ENCODE measurements around the gene SIM1.
A peak's percentile ranks its signal among the peaks of the same experiment; 100 is the strongest.

The SIM1 gene, protein sequence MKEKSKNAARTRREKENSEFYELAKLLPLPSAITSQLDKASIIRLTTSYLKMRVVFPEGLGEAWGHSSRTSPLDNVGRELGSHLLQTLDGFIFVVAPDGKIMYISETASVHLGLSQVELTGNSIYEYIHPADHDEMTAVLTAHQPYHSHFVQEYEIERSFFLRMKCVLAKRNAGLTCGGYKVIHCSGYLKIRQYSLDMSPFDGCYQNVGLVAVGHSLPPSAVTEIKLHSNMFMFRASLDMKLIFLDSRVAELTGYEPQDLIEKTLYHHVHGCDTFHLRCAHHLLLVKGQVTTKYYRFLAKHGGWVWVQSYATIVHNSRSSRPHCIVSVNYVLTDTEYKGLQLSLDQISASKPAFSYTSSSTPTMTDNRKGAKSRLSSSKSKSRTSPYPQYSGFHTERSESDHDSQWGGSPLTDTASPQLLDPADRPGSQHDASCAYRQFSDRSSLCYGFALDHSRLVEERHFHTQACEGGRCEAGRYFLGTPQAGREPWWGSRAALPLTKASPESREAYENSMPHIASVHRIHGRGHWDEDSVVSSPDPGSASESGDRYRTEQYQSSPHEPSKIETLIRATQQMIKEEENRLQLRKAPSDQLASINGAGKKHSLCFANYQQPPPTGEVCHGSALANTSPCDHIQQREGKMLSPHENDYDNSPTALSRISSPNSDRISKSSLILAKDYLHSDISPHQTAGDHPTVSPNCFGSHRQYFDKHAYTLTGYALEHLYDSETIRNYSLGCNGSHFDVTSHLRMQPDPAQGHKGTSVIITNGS

DNA sequence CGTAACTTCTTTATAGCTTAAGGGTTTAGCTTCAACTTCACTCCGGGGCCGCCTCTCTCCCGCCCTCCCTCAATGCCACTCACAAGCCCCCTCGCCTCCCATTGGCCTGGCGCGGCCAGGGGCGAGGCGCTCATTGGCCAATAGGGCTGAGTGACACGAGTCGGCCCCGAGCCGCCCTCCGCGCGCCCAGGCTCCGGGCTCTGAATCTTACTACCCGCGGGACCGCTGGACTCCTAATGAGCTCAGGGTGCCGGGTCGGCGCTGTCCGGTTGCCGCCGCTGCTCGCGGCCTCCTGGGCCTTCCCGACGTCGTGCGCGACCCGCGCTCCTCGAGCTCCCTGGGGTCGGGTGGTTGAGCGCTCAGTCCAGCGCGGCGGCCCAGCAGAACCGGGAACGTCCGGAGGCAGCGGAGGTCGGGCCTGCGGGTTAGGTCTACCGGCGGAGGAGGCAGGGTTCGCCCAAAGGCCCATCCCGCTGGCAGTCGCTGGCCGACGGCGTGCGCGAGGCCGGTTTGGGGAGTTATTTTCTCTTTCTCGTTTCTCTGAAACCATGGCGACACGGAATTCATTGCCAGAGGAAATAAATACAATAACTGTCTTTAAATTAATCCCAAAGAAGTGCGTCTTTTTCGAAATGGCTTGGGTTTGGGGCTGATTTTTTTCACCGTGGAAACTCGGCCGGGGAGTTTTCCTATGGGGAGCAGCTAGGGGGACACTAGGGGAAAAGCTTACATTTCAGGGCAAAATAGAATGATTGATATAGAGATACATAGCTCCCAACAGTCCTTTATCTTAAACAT, at the start of gene SIM1:
Gene SIM1 (minus strand): TSS at position 19 of the 798 bp plus-strand sequence. CDS start 1,453 bp downstream, outside the sequence.
- TF ChIP-seq POLR2A (IDR thresholded peaks at IDR 0.05; ENCODE audit: low read length) = no peak
- TF ChIP-seq GATA1 (IDR thresholded peaks at IDR 0.05; ENCODE audit: low read depth, low read length) = no peak
- DNase-seq = peak; percentile 84 to 86

DNA sequence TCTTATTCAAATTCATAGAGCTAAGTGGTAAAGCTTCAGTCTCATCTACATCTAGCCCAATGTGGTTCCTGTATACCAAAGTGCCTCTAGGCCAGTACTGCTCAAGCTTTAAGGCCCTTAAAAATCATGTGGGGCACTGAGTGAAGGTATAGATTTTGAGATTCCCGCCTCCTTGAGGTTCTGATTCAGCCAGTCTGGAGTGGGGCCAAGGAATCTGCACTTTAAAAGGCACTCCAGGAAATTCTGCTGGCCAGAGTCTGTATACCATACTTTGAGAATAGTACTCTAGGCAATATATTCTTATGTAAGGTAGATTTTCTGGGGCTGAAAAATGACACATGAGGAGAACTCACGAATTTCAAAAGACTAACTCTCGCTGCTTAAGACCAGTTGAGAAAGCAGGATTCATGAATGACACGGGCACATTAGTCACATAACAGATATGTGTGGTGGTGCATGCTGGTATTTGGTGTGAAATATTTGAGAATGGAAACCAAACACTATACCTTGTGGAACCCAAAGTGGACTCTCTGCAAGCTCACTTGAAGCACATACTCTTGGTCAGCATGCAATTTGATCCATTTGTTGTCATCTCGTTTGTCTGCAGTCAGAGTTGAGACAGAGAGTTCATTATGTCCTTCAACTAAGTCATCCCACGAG, 47.6 kb upstream of the SIM1 start:
- DNase-seq = no peak
- TF ChIP-seq POLR2A (IDR thresholded peaks at IDR 0.05; ENCODE audit: low read length) = no peak

DNA sequence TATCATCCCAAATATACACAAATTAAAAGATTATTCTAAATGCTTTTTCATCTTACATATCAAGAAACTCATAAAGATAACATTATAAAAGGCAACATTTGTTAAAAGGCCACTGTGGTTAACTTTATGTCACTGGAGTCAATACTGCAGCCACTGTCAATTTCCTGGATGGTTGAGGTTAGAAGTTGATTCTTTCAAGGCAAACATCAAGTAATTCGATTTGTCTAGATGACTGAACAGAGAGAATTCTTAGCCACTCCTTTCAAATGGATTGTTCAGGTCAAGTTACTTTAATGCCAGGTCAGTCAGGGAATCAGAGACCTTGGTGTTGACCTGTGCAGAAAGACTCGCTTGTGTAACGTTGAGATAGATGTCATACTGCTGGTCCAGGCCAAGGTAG, 44.4 kb upstream of the SIM1 start:
- no peak for DNase-seq
- TF ChIP-seq GATA1 (IDR thresholded peaks at IDR 0.05; ENCODE audit: low read depth, low read length) = no peak

DNA sequence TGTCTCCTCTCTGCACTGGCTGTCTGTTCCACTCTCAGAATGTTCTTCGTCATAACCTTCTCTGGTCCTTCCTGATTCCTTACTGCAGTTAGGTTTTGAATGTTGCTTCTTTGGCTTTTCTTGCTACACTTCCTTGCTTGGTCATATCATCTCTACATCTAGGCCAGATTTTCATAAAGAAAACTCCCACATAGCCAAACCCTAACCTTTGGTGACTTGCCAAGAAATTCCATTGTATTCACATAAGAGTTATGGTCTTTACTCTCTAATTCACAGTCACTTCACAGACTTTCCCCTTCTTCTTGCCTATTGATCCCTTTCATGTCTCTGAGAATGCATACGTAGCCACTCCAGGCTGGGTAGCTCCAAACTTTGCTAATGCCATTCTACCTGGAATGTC, 41.9 kb upstream of the SIM1 start:
- no peak for DNase-seq
- TF ChIP-seq GATA1 (IDR thresholded peaks at IDR 0.05; ENCODE audit: low read depth, low read length) (no peak), POLR2A (IDR thresholded peaks at IDR 0.05; ENCODE audit: low read length) (no peak)

DNA sequence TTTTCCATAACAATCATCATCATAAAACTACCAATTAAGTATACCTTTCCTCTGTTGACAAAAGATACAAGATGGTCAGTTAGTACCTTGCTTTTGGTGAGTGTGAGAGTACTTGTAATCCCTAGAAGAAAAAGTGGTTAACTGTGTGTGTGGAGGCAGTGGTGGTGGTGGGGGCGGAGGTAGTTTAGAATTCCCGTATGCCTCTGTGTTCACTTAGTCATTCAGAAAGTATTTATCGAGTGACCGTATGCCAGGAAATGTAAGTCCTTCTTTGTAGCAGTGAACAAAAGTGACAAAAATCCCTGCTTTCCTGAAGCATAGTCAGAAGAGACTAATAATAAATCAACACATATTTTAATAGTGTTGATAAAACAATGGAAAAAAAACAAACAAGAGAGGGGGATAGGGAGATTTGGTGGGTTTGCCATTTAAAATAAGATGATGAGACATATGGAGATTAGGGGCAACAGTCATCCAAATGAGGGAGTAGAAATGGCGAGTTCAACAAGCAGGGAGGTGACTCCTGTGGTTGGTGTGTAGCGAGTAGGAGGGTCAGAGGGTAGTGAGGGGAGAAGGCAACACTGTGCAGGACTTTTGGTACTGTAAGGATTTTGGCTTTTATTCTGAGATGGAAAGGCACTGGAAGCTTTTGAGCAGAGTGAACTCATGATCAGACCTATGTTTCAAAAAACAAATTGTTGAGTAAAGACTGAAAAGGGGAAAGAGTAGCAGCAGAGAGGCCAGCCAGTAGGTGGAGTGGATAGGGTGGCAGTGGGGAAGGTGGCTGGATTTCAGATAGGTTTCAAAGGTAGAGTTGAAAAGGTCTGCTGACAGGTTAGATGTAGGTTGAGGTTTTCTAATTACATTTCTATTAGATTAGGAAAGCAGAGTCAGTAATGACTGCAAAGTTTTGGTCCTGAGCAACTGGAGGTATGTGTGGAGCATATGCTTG, 40.3 kb upstream of the SIM1 start:
- DNase-seq = no peak
- no peak for TF ChIP-seq GATA1 (IDR thresholded peaks at IDR 0.05; ENCODE audit: low read depth, low read length)
- no peak for TF ChIP-seq POLR2A (IDR thresholded peaks at IDR 0.05; ENCODE audit: low read length)

DNA sequence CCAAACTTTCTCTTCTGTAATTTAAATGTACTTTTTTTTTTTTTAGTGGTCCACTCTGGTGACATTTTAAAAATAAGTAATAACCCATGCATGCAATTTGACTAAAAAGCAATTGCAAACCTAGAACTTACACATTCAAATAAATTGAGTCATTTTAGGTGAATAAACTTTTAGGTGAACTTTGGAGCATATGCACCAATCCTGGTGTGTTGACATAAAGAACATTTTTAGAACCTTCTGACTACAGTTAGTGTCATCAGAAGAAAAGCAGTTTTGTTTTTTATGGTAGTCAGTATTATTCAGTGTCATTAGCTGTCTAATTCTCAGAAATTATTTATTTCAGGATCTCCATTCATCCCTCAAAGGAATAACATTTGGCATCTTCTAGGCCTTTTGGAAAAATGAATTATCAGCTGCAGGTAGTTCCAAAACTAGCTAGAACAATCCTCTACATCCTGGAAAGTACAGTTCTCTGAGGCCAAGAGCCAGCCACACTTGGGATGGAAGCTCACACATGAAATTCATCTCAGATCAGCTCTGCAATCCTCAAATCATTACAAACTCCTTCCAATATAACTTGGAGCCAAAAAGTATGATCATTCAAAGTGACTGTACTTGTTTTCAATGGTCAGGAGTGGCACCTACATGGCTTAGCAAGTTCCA, 38.5 kb upstream of the SIM1 start:
- no peak for DNase-seq
- no peak for TF ChIP-seq GATA1 (IDR thresholded peaks at IDR 0.05; ENCODE audit: low read depth, low read length)
- no peak for TF ChIP-seq POLR2A (IDR thresholded peaks at IDR 0.05; ENCODE audit: low read length)

DNA sequence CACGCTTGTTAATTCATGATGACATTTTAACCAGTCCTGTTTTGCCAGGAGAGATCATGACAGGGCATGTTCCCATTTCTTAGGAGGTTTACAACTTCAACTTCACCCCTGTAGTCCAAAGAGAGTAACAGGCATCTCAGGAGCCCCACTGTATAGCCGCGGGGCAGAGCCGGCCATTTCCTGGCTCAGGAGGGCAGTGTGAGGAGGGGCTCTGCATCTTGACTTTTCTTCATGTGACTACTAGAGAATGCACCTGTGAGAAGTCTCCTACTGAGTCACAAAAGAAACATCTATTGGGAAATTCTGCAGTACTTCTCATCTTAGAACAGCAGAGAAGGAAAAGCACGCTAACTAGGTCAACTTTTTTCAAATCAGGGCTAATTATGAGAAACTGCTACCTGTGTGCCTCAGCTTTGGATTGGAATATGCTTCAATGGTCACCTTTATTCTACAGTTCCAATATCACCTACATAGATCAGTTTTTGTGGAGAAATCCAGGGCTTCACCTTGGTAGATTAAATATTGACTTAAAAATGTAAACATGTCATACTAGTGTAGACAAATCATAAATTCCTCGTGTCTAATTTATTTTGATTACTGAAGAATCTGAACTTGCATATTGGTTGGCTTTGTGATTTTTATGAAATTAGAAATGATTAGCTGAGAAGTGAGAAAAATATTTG, 28.6 kb upstream of the SIM1 start:
- DNase-seq = no peak
- TF ChIP-seq GATA1 (IDR thresholded peaks at IDR 0.05; ENCODE audit: low read depth, low read length) (no peak), POLR2A (IDR thresholded peaks at IDR 0.05; ENCODE audit: low read length) (no peak)

DNA sequence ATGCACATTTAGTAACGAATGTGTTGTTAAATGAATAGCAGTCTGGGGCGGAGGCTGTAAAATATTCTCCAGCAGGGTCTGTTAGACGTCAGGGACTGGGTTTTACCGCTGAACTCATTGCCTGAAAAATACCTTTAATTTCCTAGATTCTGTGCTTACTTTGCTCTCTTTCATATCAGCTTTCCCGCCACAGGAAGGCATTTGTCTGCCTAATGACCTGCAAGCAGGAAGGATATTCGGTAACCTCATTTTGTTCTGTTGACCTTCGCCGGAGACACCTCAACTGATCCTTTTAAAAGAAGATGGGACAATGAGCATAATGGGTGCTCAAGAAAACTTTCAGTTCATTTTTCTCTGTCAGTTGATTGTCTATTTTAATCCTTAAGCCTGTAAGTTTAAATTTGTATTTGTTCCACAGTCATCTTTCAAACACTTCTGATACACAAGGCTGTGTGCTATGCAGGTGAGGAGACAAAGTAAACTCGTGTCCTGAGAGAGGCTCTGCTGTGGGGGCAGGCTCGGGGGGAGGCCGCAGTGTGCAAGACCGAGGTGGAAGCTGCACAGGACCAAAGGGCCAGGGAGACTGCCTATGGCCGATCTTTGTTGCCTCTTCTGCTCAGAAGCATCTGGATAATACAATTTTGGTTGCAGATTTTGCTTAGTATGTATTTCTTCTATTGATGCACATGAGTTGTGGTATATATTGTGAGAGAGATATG, 27.4 kb upstream of the SIM1 start:
- TF ChIP-seq GATA1 (IDR thresholded peaks at IDR 0.05; ENCODE audit: low read depth, low read length) (no peak), POLR2A (IDR thresholded peaks at IDR 0.05; ENCODE audit: low read length) (no peak)

DNA sequence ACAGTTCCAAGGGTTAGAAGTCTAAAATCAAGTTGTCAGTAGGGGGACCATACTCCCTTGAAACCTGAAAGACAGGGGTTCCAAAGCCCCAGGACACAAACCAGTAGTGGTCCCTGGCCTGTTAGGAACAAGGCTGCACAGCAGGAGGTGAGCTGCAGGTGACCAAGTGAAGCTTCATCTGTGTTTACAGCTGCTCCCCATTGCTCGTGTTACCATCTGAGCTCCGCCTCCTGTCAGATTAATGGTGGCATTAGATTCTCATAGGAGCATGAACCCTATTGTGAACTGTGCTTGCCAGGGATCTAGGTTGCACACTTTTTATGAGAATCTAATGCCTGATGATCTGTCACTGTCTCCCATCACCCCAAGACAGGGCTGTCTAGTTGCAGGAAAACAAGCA, 25.3 kb upstream of the SIM1 start:
- DNase-seq = no peak
- TF ChIP-seq GATA1 (IDR thresholded peaks at IDR 0.05; ENCODE audit: low read depth, low read length) (no peak), POLR2A (IDR thresholded peaks at IDR 0.05; ENCODE audit: low read length) (no peak)

More for the DNA sequence above, 27.4 kb upstream of the SIM1 start:
- no peak for DNase-seq

DNA sequence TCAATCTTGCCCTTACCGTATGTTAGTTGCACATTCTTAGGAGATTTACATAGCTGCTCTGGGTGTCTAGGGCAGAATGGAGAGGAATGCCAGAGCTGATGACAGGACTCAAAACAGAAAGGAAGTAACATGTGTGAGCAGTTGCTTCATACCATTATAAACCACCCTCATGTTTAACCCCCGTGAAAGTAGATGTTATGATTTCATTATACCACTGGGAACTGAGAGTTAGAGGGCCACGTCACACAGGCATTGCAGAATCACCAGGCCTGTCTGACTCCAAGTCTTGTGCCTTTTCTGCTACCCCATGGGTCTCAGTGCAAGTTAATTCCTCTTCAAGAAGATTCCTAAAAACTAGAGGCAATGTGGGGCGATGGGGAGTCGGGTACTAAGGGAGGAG, 23.5 kb upstream of the SIM1 start:
- DNase-seq = no peak
- TF ChIP-seq GATA1 (IDR thresholded peaks at IDR 0.05; ENCODE audit: low read depth, low read length) (no peak), POLR2A (IDR thresholded peaks at IDR 0.05; ENCODE audit: low read length) (no peak)

DNA sequence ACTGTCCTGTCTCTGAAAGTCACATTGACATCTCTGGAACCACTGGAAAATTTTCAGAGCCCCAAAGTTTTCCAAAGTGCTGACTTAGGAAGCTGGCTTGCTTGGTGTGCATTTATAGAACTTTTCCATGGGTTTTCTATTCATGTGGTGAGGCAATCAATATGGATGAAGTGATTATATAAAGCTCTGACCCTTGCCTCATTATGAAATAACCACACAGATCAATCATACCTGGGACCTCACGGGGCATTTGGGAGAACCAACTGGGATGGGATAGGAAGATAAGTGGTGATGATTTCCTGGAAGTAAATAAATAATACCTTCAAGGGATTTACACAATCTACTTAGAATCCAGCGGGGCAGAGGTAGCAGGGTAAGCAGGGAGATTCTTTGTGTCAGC, 22.9 kb upstream of the SIM1 start:
- no peak for DNase-seq
- TF ChIP-seq GATA1 (IDR thresholded peaks at IDR 0.05; ENCODE audit: low read depth, low read length) (no peak), POLR2A (IDR thresholded peaks at IDR 0.05; ENCODE audit: low read length) (no peak)

All from erythroblast (primary cell).